Ovary (tissue), 9 donors: ENCODE data around the gene PTDSS2. TPM values are rescaled to one million over a fixed set of nuclear protein-coding genes. Genes with fewer than 3 reads are reported as not detected.
A peak's percentile ranks its signal among the peaks of the same experiment; 100 is the strongest.

Source experiments
- DNase-seq, 5 donors: peaks; one replicate each; pipeline ENCODE4 v3.0.0-alpha.2; 2019 to 2020
- H3K27ac ChIP-seq, 2 donors: fragments of 200-600 bp; one replicate each; pipeline versions ENCODE4 v1.5.1 to v1.8.0; 2019 to 2022
- H3K27me3 ChIP-seq: fragments of 200-600 bp; one replicate; pipeline ENCODE4 v1.8.0; 2022
- H3K36me3 ChIP-seq: fragments of 200-600 bp; sonication (generic); one replicate; pipeline ENCODE4 v1.5.1; 2019
- H3K4me1 ChIP-seq: one replicate; pipeline ENCODE4 v1.8.1; 2013; ENCODE audit warnings: mild to moderate bottlenecking, moderate library complexity; ENCODE audit not compliant: insufficient read depth
- H3K4me3 ChIP-seq: fragments of 200-600 bp; sonication (generic); one replicate; pipeline ENCODE4 v1.5.1; 2017
- H3K9me3 ChIP-seq, 2 donors: fragments of 200-600 bp in 1 of 2; sonication (generic) in 1 of 2; one replicate each; pipeline versions ENCODE4 v1.5.1 to v1.8.1; 2013 to 2019; ENCODE audit warnings: mild to moderate bottlenecking in 1 of 2, moderate library complexity in 1 of 2
- CTCF ChIP-seq, 3 donors: fragments of 450-650 bp in 2 of 3; fragments of 200-600 bp in 1 of 3; IDR thresholded peaks; one replicate each; pipeline versions ENCODE4 v1.5.1 to v1.8.0; 2016 to 2022; ENCODE audit warnings: antibody characterized with exemption in 3 of 3, mild to moderate bottlenecking in 1 of 3
- EP300 ChIP-seq: sonication (generic); formaldehyde crosslinking; IDR thresholded peaks from one replicate; pipeline ENCODE4 v1.6.1; 2017; ENCODE audit warnings: antibody characterized with exemption
- POLR2A ChIP-seq: fragments of 450-650 bp; IDR thresholded peaks from one replicate; pipeline ENCODE4 v1.6.1; 2017; ENCODE audit warnings: antibody characterized with exemption, mild to moderate bottlenecking, moderate library complexity
- WGBS, 3 donors: extraction: QIAGEN DNeasy Blood & Tissue Kit in 1 of 3; methylation state at CpG; one replicate each; pipeline versions ENCODE4 v1.1.5 to v1.1.7; 2013 to 2017; 5-methylcytosine and 5-hydroxymethylcytosine counted together
- intact Hi-C, 4 donors: fragments of 100-400 bp; cut with DNase I; formaldehyde crosslinking; loops; one replicate each; pipeline versions ENCODE4 v1.11.0 to v1.15.1; 2022 to 2023
- polyA plus RNA-seq, 2 donors: library from polyadenylated mRNA; stranded (reverse); fragments of 200-250 nt in 1 of 2; fragments of 350-450 nt in 1 of 2; fragmentation: Illumina TruSeq in 1 of 2; extraction: RNeasy Lipid Tissue Mini Kit (QIAGEN cat#74804) in 1 of 2; gene quantifications; one replicate each; pipeline ENCODE4 v1.2.3, GENCODE V29; 2013 to 2014
- total RNA-seq, 7 donors: library from RNA; depleted of rRNA in 2 of 7; stranded (reverse); fragments of >200 nt in 2 of 7; fragmentation: NEBNext Ultra II Directional in 3 of 7; extraction: Animal tissue kit (Norgen Biotek cat#: 25700) in 3 of 7; gene quantifications; one replicate each; pipeline versions ENCODE4 v1.1.0 to v1.2.4, GENCODE V29; 2016 to 2023
- donor health status: DM: no; HTN: no; CAD: no; lungs with moderate emphysema.
- donor health status: DM: no; HTN: no; CAD: no.
- donor health status: Bipolar disorder and iron deficiency.
- donor health status: DM: yes; HTN: yes; CAD: no.
- donor health status: DM: no; HTN: no; CAD: no.
- donor health status: DM: yes; HTN: yes; CAD: no.

The PTDSS2 gene
- total and polyA plus RNA-seq, 9 donors: 17.1 to 56.5 (median 38.8) TPM

- H3K4me3 ChIP-seq: peak within 1 kb of the TSS; percentile 72
- DNase-seq: peak; percentile 94 to 97 (median 96)
- H3K36me3 ChIP-seq: no peaks in the 10 kb centered on the region
- TF ChIP-seq POLR2A (no peak), EP300 (no peak), CTCF (IDR thresholded peaks at IDR 0.05) (no peak)
- H3K9me3 ChIP-seq: no peaks in the 10 kb centered on the region
- 3 to 13% (median 4%) methylated on average over 21 to 97 of the region's 97 CpGs for WGBS, 3 donors
- no peaks in the 10 kb centered on the region for H3K27me3 ChIP-seq
- intact Hi-C loops: loop anchor here in 1 of 4 donors (10.0 kb wide), 1 partner anchor 1859 kb away; no protein-coding TSS in a partner anchor
- peak within 1 kb of the TSS; percentile 28 to 72 for H3K27ac ChIP-seq
- peaks cover 11% of the 10 kb centered on the region for H3K4me1 ChIP-seq
Measured at GRCh38 chr11:535519-536454, 85.7 kb downstream of the PTDSS2 start, which contains the start of gene HRAS. TSS of gene HRAS (minus strand) at chr11:535576.

- Histone ChIP-seq H3K4me3 (peak within 1 kb of the TSS; percentile 22), H3K4me1 (peaks cover 11% of the 10 kb centered on the region), H3K27me3 (no peaks in the 10 kb centered on the region), H3K36me3 (no peaks in the 10 kb centered on the region), H3K9me3 (no peaks in the 10 kb centered on the region), H3K27ac (peak within 1 kb of the TSS in 1 of 2 donors; percentile 13)
- 1 to 6% (median 2%) methylated on average over 46 to 93 of the region's 93 CpGs for WGBS, 3 donors
- peak; percentile 82 to 91 (median 84) for DNase-seq
- intact Hi-C loops: loop anchor here in 1 of 4 donors (10.0 kb wide), 1 partner anchor 1858 kb away; no protein-coding TSS in a partner anchor
- TF ChIP-seq EP300 (no peak), CTCF (IDR thresholded peaks at IDR 0.05) (no peak), POLR2A (no peak)
Measured at GRCh38 chr11:536841-537621, 87.0 kb downstream of the PTDSS2 start, which contains the start of gene LRRC56. TSS of gene LRRC56 (plus strand) at chr11:537527. CDS start at chr11:540685, 3,158 bp downstream.

GRCh38 chr11:537622-538430, 87.7 kb downstream of the PTDSS2 start:
- Histone ChIP-seq H3K27ac (peak overlapping the region in 1 of 2 donors; percentile 13), H3K4me3 (peak overlapping the region; percentile 22), H3K27me3 (no peaks in the 10 kb centered on the region), H3K4me1 (peaks cover 11% of the 10 kb centered on the region), H3K36me3 (no peaks in the 10 kb centered on the region), H3K9me3 (no peaks in the 10 kb centered on the region)
- 40 to 49% (median 41%) methylated on average over 19 of the region's 19 CpGs for WGBS, 3 donors
- no peak for TF ChIP-seq POLR2A
- TF ChIP-seq CTCF (IDR thresholded peaks at IDR 0.05): no peak
- TF ChIP-seq EP300: no peak
- intact Hi-C loops: loop anchor here in 1 of 4 donors (10.0 kb wide), 1 partner anchor 1857 kb away; no protein-coding TSS in a partner anchor
- peak in 4 of 5 donors; percentile 23 to 42 (median 33) for DNase-seq
